CD1c-positive myeloid dendritic cell (primary cell): ENCODE data around the gene PRR33.
A peak's percentile ranks its signal among the peaks of the same experiment; 100 is the strongest.

ENCODE experiments used
- DNase-seq: peaks from one replicate; pipeline ENCODE4 v3.0.0-alpha.2; 2016; ENCODE audit errors: extremely low spot score

Gene PRR33

DNA sequence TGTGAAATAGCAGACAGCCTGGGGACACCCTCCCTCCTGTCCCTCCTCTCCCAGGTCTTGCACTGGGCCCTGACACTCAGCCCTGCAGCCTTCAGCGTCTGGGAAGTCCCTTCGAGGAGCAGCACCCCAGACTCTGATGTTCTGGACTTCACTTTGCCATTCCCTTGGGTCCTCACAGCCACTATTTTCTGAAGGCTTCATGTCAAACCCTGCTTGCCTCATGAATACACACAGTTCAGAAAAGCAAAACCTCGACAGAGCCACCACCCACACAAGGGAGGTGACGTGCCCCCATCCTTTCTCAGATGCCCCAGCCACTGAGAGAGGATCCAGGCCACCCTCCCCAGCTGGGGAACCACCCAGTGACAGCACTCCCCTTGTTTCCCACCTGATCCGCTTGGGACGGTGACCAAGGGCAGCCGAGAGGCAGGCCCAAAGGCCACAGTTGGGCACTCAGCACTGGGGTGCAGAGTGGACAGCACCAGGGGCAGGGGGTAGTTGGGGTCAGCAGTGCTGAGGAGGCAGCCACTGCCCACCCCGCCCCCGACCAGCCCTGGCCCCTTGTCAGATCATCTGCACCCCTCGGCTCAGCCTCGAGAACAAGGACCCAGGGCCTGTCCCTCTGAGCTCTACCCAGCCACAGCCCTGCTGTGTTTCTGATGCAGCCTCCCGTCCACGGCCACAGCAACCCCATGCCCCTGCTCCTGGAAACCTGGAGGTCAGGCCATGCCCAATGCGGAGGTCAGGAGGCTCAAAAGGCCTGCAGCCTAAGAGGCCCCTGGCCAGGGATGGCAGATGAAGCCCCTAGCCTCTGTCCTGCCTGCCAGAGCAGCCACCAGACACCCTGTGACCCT, 24.7 kb upstream of the PRR33 start:
- no peak for DNase-seq

GRCh38 chr11:1915795-1916131, 24.1 kb upstream of the PRR33 start:
- DNase-seq = no peak

DNA sequence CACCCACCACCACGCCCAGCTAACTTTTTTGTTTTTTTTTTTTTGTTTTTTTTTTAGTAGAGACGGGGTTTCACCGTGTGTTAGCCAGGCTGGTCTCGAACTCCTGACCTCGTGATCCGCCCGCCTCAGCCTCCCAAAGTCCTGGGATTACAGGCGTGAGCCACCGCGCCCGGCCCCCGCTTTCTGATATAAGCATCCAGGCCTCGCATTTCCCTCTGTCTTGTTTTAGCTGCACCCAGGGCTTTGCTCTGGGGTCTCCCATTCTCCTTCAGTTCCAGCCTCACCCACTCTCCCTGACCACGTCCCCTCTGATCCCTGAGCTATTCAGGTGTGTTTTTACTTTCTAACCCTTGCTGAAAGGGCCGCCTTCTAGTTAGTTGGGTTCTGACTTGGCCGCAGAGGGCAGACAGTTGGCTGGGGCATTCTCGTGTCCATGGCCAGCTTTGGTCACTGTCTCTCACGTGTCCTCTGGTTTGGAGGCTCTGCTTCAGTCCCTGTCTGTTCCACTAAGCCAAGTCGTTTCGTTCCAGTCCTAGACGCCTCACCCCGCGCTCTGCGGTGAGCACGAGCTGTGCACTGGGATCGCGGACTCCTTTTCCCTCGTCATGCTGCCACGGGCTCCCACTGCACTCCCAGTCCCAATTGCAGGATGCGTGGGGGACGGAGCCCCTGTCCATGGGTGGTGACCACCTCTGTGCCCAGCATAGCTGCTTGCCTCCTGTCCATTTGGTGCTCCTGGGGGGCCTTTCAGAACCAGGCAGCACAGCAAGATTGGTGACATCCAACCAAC, 21.8 kb upstream of the PRR33 start:
- DNase-seq = no peak

DNA sequence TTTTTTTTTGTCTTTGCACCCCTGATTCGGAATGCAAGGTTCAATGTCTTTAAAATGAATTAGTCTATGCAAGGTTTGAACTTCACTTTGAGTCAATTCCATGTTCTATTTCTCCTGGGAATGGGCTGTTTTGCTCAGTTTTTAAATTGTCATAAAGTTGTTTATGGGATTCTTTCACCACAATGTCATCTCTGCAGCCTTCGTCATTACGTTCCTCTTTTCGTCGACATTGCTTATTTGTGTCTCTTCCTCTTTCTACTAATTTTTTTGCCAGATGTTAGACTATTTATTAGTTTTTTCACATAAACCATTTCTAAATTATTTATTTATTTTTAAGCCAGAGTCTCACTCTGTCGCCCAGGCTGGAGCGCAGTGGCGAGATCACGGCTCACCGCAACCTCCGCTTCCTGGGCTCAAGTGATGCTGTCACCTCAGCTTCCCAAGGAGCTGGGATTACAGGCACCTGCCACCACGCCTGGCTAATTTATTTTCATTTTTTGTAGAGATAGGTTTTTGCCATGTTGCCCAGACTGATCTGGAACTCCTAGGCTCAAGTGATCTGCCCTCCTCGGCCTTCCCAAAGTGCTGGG, 20.7 kb upstream of the PRR33 start:
- DNase-seq = peak; percentile 60

DNA sequence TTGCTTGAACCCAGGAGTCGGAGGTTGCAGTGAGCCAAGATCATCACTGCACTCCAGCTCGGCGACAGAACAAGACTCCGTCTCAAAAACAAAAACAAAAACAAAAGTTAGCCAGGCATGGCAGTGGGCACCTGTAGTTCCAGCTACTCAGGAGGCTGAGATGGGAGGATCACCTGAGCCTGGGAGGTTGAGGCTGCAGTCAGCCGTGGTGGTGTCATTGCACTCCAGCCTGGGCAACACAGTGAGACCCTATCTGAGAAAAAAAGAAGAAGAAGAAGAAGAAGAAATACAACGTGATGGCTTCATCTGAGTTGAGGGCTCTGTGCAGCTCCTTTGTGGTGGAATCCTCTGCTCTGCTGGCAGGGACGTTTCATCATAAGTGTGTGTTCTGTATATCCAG, 17.8 kb upstream of the PRR33 start:
- DNase-seq = no peak

DNA sequence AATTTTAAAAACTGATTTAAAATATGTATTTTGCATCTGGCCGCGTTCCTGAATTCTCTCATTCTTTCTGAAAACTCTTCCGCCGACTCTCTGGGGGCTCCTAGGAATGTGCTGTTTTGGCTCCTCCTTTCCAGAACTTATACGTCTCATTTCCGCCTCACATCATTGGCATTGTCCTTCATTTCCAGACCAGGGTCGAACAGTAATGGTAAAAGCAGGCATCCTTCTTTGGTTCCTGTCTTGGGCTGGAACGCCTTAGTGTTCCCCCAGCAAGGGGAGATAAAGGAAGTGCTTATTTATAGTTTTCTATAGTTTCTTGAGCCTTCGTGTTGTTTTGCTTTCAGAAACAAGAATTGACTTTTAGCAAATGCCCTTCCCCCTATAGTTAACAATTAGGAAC, 16.9 kb upstream of the PRR33 start:
- no peak for DNase-seq

DNA sequence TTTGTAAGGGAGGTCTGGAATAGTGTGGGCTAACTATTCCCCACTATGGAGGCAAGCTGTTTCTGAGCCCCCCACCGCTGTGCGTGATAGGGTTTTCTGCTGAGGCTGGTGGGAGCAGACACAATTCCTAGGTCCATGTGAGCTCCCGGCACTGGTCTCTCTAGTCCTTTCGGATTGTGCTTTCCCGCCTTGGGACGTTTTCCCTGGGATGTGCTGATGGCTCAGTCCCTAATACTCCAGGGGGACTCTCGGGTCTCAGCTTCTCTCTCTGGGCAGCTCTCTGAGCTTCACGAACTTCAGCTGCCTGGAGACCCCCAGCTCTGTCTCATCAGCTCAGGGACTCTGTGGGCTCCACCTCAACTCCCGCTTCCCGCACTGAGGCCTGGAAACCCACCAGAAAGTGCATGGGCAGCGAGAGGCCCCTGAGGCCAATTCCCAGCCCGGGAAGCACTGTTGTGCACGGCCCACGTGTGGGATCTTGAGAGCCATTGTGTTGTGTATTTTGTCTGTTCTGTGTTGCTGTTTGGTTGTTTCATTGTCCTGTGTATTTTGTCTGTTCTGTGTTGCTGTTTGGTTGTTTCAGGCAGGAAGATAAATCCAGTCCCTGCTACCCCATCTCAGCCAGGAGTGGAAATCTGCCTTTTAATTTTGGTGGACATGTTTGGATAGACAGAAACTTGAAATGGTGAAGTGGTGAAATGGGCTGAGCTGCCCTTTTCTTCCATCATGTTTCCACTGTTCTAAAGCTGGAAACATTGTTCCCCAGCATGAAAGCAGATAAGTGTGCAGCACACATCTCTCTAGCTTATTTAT, 15.1 kb upstream of the PRR33 start:
- no peak for DNase-seq

GRCh38 chr11:1906181-1906580, 14.5 kb upstream of the PRR33 start:
- DNase-seq = no peak

- DNase-seq = no peak
Measured at GRCh38 chr11:1899686-1900085, 8.0 kb upstream of the PRR33 start.

- DNase-seq = no peak
Measured at GRCh38 chr11:1899090-1899489, 7.4 kb upstream of the PRR33 start.

- peak; percentile 40 for DNase-seq
Measured at GRCh38 chr11:1896923-1897322, 5.2 kb upstream of the PRR33 start.

- DNase-seq = peak; percentile 29
Measured at GRCh38 chr11:1896468-1896867, 4.8 kb upstream of the PRR33 start.

DNA sequence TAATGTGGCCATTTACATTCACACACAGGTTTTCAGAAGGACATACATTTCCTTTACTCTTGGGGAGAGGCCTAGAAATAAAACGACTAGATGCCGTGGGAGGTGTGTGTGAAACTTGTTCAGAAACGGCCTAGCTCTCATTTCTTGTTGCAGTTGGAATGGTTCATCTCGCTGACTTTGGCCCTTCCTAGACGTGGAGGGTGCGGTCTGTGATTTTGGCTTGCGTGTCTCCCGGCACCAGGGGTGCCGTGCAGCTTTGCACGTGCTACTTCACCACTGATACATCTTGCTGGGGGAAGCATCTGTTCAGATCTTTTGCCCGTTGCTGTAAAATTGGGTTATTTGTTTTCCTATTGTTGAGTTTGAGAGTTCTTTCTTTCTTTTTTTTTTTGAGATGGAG, 3.1 kb upstream of the PRR33 start:
- no peak for DNase-seq

DNA sequence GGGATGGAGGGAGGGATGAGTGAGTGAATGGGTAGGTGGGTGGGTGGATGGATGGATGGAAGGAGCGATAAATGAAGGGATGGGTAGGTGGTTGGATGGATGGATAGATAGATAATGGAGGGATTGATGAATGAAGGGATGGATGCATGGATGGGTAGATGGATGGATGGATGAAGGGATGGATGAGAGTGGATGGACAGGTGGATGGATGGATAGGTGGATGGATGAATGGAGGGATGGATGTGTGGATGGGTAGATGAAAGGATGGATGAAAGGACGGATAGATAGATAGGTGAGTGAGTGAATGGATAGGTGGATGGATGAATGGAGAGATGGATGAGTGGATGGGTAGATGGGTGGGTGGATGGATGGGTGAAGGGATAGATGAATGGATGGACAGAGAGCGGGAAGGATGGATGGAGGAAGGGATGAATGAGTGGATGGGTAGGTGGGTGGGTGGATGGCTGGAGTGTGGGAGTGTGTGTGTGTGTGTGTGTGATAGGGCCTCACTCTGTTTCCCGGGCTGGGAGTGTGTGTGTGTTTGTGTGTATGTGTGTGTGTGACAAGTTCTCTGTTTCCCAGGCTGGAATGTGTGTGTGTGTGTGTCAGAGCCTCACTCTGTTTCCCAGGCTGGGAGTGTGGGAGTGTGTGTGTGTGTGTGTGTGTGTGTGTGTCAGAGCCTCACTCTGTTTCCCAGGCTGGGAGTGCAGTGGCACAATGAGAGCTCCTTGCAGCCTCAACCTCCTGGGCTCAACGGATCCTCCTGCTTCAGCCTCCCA, 2.1 kb upstream of the PRR33 start:
- DNase-seq = no peak

DNA sequence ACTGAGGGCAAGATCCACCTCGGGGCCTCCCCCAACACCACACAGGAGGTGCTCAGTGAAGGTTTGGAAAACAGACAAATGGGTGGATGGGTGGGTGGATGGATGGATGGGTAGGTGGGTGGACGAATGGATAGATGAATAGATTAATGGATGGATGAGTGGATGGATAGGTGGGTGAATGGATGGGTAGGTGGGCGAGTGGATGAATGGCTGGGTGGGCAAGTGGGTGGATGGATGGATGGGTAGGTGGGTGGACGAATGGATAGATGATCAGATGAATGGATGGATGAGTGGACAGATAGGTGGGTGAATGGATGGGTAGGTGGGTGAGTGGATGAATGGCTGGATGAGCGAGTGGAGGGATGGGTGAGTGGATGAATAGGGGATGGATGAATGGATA, 863 bp upstream of the PRR33 start:
- DNase-seq = no peak

- DNase-seq = no peak
Measured at GRCh38 chr11:1892116-1892515, 421 bp upstream of the PRR33 start.

- peak; percentile 37 for DNase-seq
Measured at GRCh38 chr11:1890856-1891830, 552 bp downstream of the PRR33 start.

GRCh38 chr11:1889941-1890855, 1.5 kb downstream of the PRR33 start:
- DNase-seq = no peak
